GM13977 (cell line): ENCODE data around the gene RPS21.

Experiments
- DNase-seq: peaks from one replicate; pipeline ENCODE4 v3.0.0; 2012; ENCODE audit warnings: low spot score
- CTCF ChIP-seq: IDR thresholded peaks from 2 replicates; pipeline ENCODE4 v1.5.1; 2012; ENCODE audit warnings: mild to moderate bottlenecking, control low read depth; ENCODE audit not compliant: insufficient read depth; ENCODE audit errors: extremely low read depth, missing control alignments
- in situ Hi-C: fragments of 300-500 bp; cut with MboI; formaldehyde crosslinking; loops from one replicate; pipeline ENCODE4 v1.12.0; 2022; ENCODE audit warnings: low sequenced_read_pairs, low pct_unique_long_range_greater_than_20kb, mixed read lengths, inconsistent platforms; ENCODE audit not compliant: unreplicated experiment

The RPS21 gene

GRCh38 chr20:62408055-62408454 is 21.2 kb downstream of the RPS21 start:
- TF ChIP-seq CTCF: no peak
- in situ Hi-C loops: no loop called here
- DNase-seq: no peak

GRCh38 chr20:62408640-62409039 is 21.7 kb downstream of the RPS21 start:
- in situ Hi-C loops: no loop called here
- TF ChIP-seq CTCF: no peak
- DNase-seq: no peak

- no peak for DNase-seq
- TF ChIP-seq CTCF: no peak
- in situ Hi-C loops: no loop called here
These were observed 22.4 kb downstream of the RPS21 start for GRCh38 chr20:62409086-62409853.

GRCh38 chr20:62409931-62410745 is 23.2 kb downstream of the RPS21 start:
- in situ Hi-C loops: no loop called here
- peak; percentile 79 for DNase-seq

GRCh38 chr20:62410746-62411478 is 24.0 kb downstream of the RPS21 start:
- DNase-seq: no peak
- no peak for TF ChIP-seq CTCF
- in situ Hi-C loops: no loop called here

More at GRCh38 chr20:62409931-62410745, 23.2 kb downstream of the RPS21 start:
- TF ChIP-seq CTCF: peak; percentile 66

GRCh38 chr20:62411479-62412193 is 24.7 kb downstream of the RPS21 start:
- no peak for DNase-seq
- TF ChIP-seq CTCF: no peak
- in situ Hi-C loops: no loop called here
